Measurements from ENCODE around the gene SELENOS. TPM values are rescaled to one million over a fixed set of nuclear protein-coding genes. Genes with fewer than 3 reads are reported as not detected.

Gene SELENOS
- total RNA-seq, 4 donors from 2014 or later = 50.4 to 77.3 (median 65.6) TPM

DNA sequence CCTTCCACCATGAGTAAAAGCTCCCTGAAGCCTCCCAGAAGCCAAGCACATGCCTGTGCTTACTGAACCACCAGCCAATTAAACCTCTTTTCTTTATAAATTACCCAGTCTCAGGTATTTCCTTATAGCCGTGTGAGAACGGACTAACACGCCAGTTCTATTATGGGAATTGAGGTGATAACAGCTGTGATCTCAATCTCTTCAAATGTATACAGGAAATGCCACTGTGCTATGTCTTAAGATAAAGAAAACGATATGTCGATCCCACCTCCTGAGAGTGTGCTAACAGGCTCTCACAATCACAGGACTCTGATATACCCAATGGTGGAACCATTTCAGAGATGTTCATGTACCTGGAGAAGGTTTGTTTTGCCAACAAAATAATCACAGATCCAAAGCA lies 51.6 kb downstream of the SELENOS start:
- Histone ChIP-seq H3K9me3 (no peaks in the 10 kb centered on the region), H3K4me3 (replicated peaks in 1 of 3) (no peak overlapping the region), H3K27ac (no peak overlapping the region), H3K27me3 (no peaks in the 10 kb centered on the region), H3K36me3 (no peaks in the 10 kb centered on the region), H3K4me1 (peaks cover 12 to 22% of the 10 kb centered on the region in 2 donors)
- DNase-seq = no peak
- intact Hi-C loops (cut with DNase I) = no loop called here
- 74 to 90% methylated on average over 5 of the region's 5 CpGs for WGBS, 2 donors
- TF ChIP-seq, protein P1, sequence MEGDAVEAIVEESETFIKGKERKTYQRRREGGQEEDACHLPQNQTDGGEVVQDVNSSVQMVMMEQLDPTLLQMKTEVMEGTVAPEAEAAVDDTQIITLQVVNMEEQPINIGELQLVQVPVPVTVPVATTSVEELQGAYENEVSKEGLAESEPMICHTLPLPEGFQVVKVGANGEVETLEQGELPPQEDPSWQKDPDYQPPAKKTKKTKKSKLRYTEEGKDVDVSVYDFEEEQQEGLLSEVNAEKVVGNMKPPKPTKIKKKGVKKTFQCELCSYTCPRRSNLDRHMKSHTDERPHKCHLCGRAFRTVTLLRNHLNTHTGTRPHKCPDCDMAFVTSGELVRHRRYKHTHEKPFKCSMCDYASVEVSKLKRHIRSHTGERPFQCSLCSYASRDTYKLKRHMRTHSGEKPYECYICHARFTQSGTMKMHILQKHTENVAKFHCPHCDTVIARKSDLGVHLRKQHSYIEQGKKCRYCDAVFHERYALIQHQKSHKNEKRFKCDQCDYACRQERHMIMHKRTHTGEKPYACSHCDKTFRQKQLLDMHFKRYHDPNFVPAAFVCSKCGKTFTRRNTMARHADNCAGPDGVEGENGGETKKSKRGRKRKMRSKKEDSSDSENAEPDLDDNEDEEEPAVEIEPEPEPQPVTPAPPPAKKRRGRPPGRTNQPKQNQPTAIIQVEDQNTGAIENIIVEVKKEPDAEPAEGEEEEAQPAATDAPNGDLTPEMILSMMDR (IDR thresholded peaks at IDR 0.05) = no peak
- no peak for TF ChIP-seq POLR2A (IDR thresholded peaks at IDR 0.05)

Other genes starting within 250 kb of the SELENOS start
- 10 to 100 TPM; 13.8 to 26.6 (median 18.5) TPM for gene CHSY1, start 25.4 kb downstream of the SELENOS start, total RNA-seq
- gene SNRPA1, start 17.8 kb upstream of the SELENOS start, total RNA-seq = 100 to 1,000 TPM in 1 of 4 donors, 10 to 100 TPM in 3; 34.8 to 111 (median 71.1) TPM
- 10 to 100 TPM in 2 of 4 donors, 1 to 10 TPM in 2; 4.0 to 28.6 (median 17.5) TPM for gene PCSK6, start 212.2 kb upstream of the SELENOS start, total RNA-seq

Measured in thyroid gland (tissue), 4 donors.